Endothelial cell of umbilical vein (primary cell): ENCODE measurements around the gene IFI27. TPM values are rescaled to one million over a fixed set of nuclear protein-coding genes. Genes with fewer than 3 reads are reported as not detected.

Experiments used
- BruUV-seq: library from RNA; stranded (reverse); fragments of 400-500 nt; replicated peaks from 2 replicates; lab custom pipeline; 2021; lab: Mats Ljungman, UMichigan
- CTCF ChIA-PET: fragments of 300-600, 350-600 bp; sonication (Branson Sonifier 250); formaldehyde crosslinking; loops from one replicate; lab custom pipeline; 2021; ENCODE audit warnings: antibody characterized with exemption, inconsistent platforms; lab: Charles Lee
- POLR2A ChIA-PET: fragments of 300-600, 350-600 bp; sonication (Branson Sonifier 250); formaldehyde crosslinking; loops from one replicate; lab custom pipeline; 2021; ENCODE audit warnings: antibody characterized with exemption, inconsistent platforms; lab: Charles Lee
- DNase-seq: peaks from one replicate; pipeline ENCODE4 v3.0.0-alpha.2; 2011; ENCODE audit warnings: low read depth, low spot score
- FAIRE-seq: peaks from 2 replicates; lab custom pipeline; 2011; peaks lifted over from hg19 to GRCh38; lab: Jason Lieb, UNC
- H2AFZ ChIP-seq: 2 replicates; pipeline ENCODE4 v1.6.0; 2012; ENCODE audit warnings: low read depth, low read length, control low read depth, inconsistent platforms
- H3K27ac ChIP-seq: 2 replicates; pipeline ENCODE4 v1.5.1; 2011; ENCODE audit warnings: low read depth, mild to moderate bottlenecking, control low read depth, low read length, moderate library complexity; ENCODE audit not compliant: insufficient read depth
- H3K27me3 ChIP-seq, 2 experiments: 2 replicates each; pipeline versions ENCODE4 v1.6.0 to v1.6.1; 2011; ENCODE audit warnings: low read length in 2 of 2, mixed read lengths in 1 of 2; ENCODE audit not compliant: control insufficient read depth in 2 of 2, insufficient read depth in 2 of 2
- H3K36me3 ChIP-seq, 2 experiments: 2 replicates in 1 of 2; 3 replicates in 1 of 2; pipeline ENCODE4 v1.5.1; 2011; ENCODE audit warnings: low read length in 2 of 2, mild to moderate bottlenecking in 1 of 2, moderate library complexity in 1 of 2; ENCODE audit not compliant: control insufficient read depth in 2 of 2, insufficient read depth in 2 of 2; ENCODE audit errors: extremely low read depth in 1 of 2
- H3K4me1 ChIP-seq: 3 replicates; pipeline ENCODE4 v1.5.1; 2011; ENCODE audit warnings: mild to moderate bottlenecking, low read length; ENCODE audit not compliant: control insufficient read depth, insufficient read depth; ENCODE audit errors: extremely low read depth
- H3K4me2 ChIP-seq: 2 replicates; pipeline ENCODE4 v1.6.1; 2011; ENCODE audit warnings: low read length, control low read depth, mixed read lengths; ENCODE audit not compliant: insufficient read depth
- H3K4me3 ChIP-seq, 3 experiments: fragments of 200-600 bp in 1 of 3; sonication (generic), shearing (Covaris generic) in 1 of 3; replicated peaks in 1 of 3; 2 replicates each; pipeline ENCODE4 v1.5.1; 2011 to 2016; ENCODE audit warnings: control low read depth in 3 of 3, low read length in 3 of 3, mild to moderate bottlenecking in 2 of 3, inconsistent platforms in 1 of 3, low read depth in 1 of 3, moderate library complexity in 1 of 3; ENCODE audit not compliant: insufficient read depth in 1 of 3
- H3K79me2 ChIP-seq: 2 replicates; pipeline ENCODE4 v1.6.0; 2012; ENCODE audit warnings: low read length, inconsistent platforms; ENCODE audit not compliant: control insufficient read depth, insufficient read depth
- H3K9ac ChIP-seq: replicated peaks from 2 replicates; pipeline ENCODE3; 2011; ENCODE audit warnings: low read length, control low read depth; ENCODE audit not compliant: insufficient read depth; ENCODE audit errors: extremely low read depth
- H3K9me1 ChIP-seq: replicated peaks from 3 replicates; pipeline ENCODE4 v1.6.0; 2011; ENCODE audit warnings: mild to moderate bottlenecking, low read length; ENCODE audit not compliant: control insufficient read depth, insufficient read depth; ENCODE audit errors: extremely low read depth
- H3K9me3 ChIP-seq: replicated peaks from 2 replicates; pipeline ENCODE4 v1.5.1; 2012; ENCODE audit warnings: low read length, inconsistent platforms; ENCODE audit not compliant: control insufficient read depth, insufficient read depth
- H4K20me1 ChIP-seq: replicated peaks from 2 replicates; pipeline ENCODE3; 2011; ENCODE audit warnings: mild to moderate bottlenecking, low read length; ENCODE audit not compliant: control insufficient read depth, insufficient read depth; ENCODE audit errors: extremely low read depth
- CTCF ChIP-seq, 2 donors: IDR thresholded peaks; 1 replicate in 1 of 2; 2 replicates in 1 of 2; pipeline ENCODE4 v1.5.1; 2011; ENCODE audit warnings: low read length in 2 of 2, mild to moderate bottlenecking in 2 of 2, moderate library complexity in 2 of 2, control low read depth in 1 of 2, inconsistent platforms in 1 of 2, low read depth in 1 of 2; ENCODE audit not compliant: insufficient read depth in 1 of 2; ENCODE audit errors: extremely low read depth in 1 of 2
- EZH2 ChIP-seq: IDR thresholded peaks from 2 replicates; pipeline ENCODE4 v1.6.1; 2012; ENCODE audit warnings: borderline replicate concordance, low read depth, mild to moderate bottlenecking, moderate library complexity, low read length, inconsistent platforms; ENCODE audit not compliant: severe bottlenecking
- FOS ChIP-seq: IDR thresholded peaks from 2 replicates; pipeline ENCODE4 v1.6.1; 2011; ENCODE audit warnings: mild to moderate bottlenecking, low read length, moderate library complexity, borderline replicate concordance; ENCODE audit not compliant: insufficient read depth
- GATA2 ChIP-seq: IDR thresholded peaks from 2 replicates; pipeline ENCODE4 v1.7.0; 2011; ENCODE audit warnings: low read depth, mild to moderate bottlenecking, moderate library complexity, mixed read lengths, low read length; ENCODE audit not compliant: insufficient read length, insufficient read depth
- JUN ChIP-seq: IDR thresholded peaks from 2 replicates; pipeline ENCODE4 v1.6.1; 2011; ENCODE audit warnings: borderline replicate concordance, low read depth; ENCODE audit not compliant: insufficient read length, insufficient read depth
- MAX ChIP-seq: IDR thresholded peaks from 2 replicates; pipeline ENCODE4 v1.6.1; 2011; ENCODE audit not compliant: insufficient read depth, insufficient read length
- MYC ChIP-seq: IDR thresholded peaks from one replicate; pipeline ENCODE4 v1.6.1; 2011; ENCODE audit warnings: mild to moderate bottlenecking, low read depth, low read length
- POLR2A ChIP-seq: IDR thresholded peaks from 2 replicates; pipeline ENCODE4 v1.6.1; 2012; ENCODE audit warnings: low read depth, mild to moderate bottlenecking, control low read depth, low read length
- POLR2AphosphoS5 ChIP-seq: IDR thresholded peaks from 2 replicates; pipeline ENCODE4 v1.6.1; 2012; ENCODE audit warnings: low read depth, mild to moderate bottlenecking, control low read depth, low read length, moderate library complexity; ENCODE audit not compliant: insufficient read depth
- dilution Hi-C: fragments of 300-500 bp; cut with MboI; formaldehyde crosslinking; loops from one replicate; pipeline ENCODE4 v1.15.0; 2019; ENCODE audit warnings: low sequenced_read_pairs; ENCODE audit not compliant: extremely low pct_ligation_motif_present
- intact Hi-C: fragments of 100-400 bp; cut with micrococcal nuclease; formaldehyde crosslinking; loops from one replicate; pipeline ENCODE4 v1.10.0; 2022
- polyA plus RNA-seq, 4 experiments: library from polyadenylated mRNA; depleted of rRNA in 3 of 4; stranded (reverse) in 3 of 4; unstranded in 1 of 4; fragments of >200 nt; gene quantifications; 2 replicates each; pipeline versions ENCODE4 v1.2.1 to v1.2.3, GENCODE V29; 2011 to 2012; ENCODE audit warnings: missing spikeins in 1 of 4
- total RNA-seq: library from RNA; stranded (reverse); gene quantifications from 2 replicates; pipeline ENCODE4 v1.2.3, GENCODE V29; 2021

The IFI27 gene
- total and polyA plus RNA-seq, 2 donors (not counting 3 experiments of a cell fraction or from before 2014, with no cell fraction given), result 126 to 1,265 TPM

- ChIA-PET POLR2A (interaction anchor here (1.3 kb wide), 2 partner anchors 49 to 52 kb away, joined by 4 read pairs; partner anchors contain the start of gene IFI27L2), CTCF (interaction anchor here (1.0 to 2.9 kb wide), 5 partner anchors 26 to 59 kb away, joined by 3 to 16 read pairs (median 3); no protein-coding TSS in a partner anchor)
- intact Hi-C loops, result loop anchor here (5.0 kb wide), 1 partner anchor 92 kb away; the partner anchor contains the start of gene PPP4R4
- Histone ChIP-seq H4K20me1 (peaks cover 4% of the 10 kb centered on the region), H3K4me2 (peak overlapping the region; percentile 95), H3K9ac (peak overlapping the region; percentile 89), H3K27me3 (no peaks in the 10 kb centered on the region), H2AFZ (peak overlapping the region; percentile 72), H3K27ac (peak overlapping the region; percentile 80), H3K4me1 (peaks cover 29% of the 10 kb centered on the region), H3K36me3 (peaks cover 3 to 5% of the 10 kb centered on the region in 2 experiments), H3K4me3 (peak overlapping the region; percentile 67 to 88 (median 82)), H3K79me2 (peaks cover 58% of the 10 kb centered on the region), H3K9me1 (no peaks in the 10 kb centered on the region), H3K9me3 (no peaks in the 10 kb centered on the region)
- DNase-seq (peak; percentile 54), FAIRE-seq (no peak)
- no peak for TF ChIP-seq JUN
- TF ChIP-seq MAX, result no peak
- TF ChIP-seq GATA2, result no peak
- TF ChIP-seq MYC, result no peak
- no peak for TF ChIP-seq FOS
- no peak for TF ChIP-seq POLR2A
- TF ChIP-seq POLR2AphosphoS5, result no peak
- no peak for TF ChIP-seq CTCF (IDR thresholded peaks at IDR 0.05; ENCODE audit: extremely low read depth in 1 of 2, insufficient read depth in 1 of 2, low read depth in 1 of 2, low read length in 2 of 2)
- no peak for TF ChIP-seq EZH2
- TSS peak; percentile 40 for BruUV-seq
- dilution Hi-C loops, result no loop called here
Observed at GRCh38 chr14:94079891-94080620, 30.5 kb upstream of the IFI27 start.
